ENCODE results near the gene RCC1. TPM values are rescaled to one million over a fixed set of nuclear protein-coding genes. Genes with fewer than 3 reads are reported as not detected.
"Not testable (repeated sequence)": the region's sequence is repeated elsewhere in the genome, so short reads cannot be mapped to it uniquely, and the experiment has no call there.

The RCC1 gene
- total RNA-seq (2014; rRNA removed; shearing (Covaris generic)): 20.1 and 28.6 TPM in 2 replicates

GRCh38 chr1:28505406-28506187 lies at the start of gene RCC1:
TSS of gene RCC1 (plus strand) at chr1:28506043. CDS start at chr1:28529867, 23,824 bp downstream.
- peak; percentile 95 for DNase-seq (ENCODE audit: low spot score)

- peak; percentile 42 for DNase-seq (ENCODE audit: low spot score)
These were observed 49.8 kb upstream of the RCC1 start for GRCh38 chr1:28456078-28456477.

- DNase-seq (ENCODE audit: low spot score): no peak
These were observed 48.2 kb upstream of the RCC1 start for GRCh38 chr1:28457678-28458077.

GRCh38 chr1:28458237-28459228 lies 47.3 kb upstream of the RCC1 start:
- DNase-seq (ENCODE audit: low spot score): no peak

- DNase-seq (ENCODE audit: low spot score): no peak
These were observed 39.5 kb upstream of the RCC1 start for GRCh38 chr1:28466226-28466778.

GRCh38 chr1:28470146-28470545 lies 35.7 kb upstream of the RCC1 start:
- no peak for DNase-seq (ENCODE audit: low spot score)

GRCh38 chr1:28479497-28479896 lies 26.3 kb upstream of the RCC1 start:
- not testable (repeated sequence) for DNase-seq (ENCODE audit: low spot score)

GRCh38 chr1:28480308-28480707 lies 25.5 kb upstream of the RCC1 start:
- DNase-seq (ENCODE audit: low spot score): no peak

GRCh38 chr1:28482138-28482537 lies 23.7 kb upstream of the RCC1 start:
- no peak for DNase-seq (ENCODE audit: low spot score)

- DNase-seq (ENCODE audit: low spot score): no peak
These were observed 23.1 kb upstream of the RCC1 start for GRCh38 chr1:28482702-28483101.

- DNase-seq (ENCODE audit: low spot score): no peak
These were observed 11.1 kb upstream of the RCC1 start for GRCh38 chr1:28494737-28495136.

GRCh38 chr1:28499553-28499952 lies 6.3 kb upstream of the RCC1 start:
- no peak for DNase-seq (ENCODE audit: low spot score)

GRCh38 chr1:28501925-28502324 lies 3.9 kb upstream of the RCC1 start:
- no peak for DNase-seq (ENCODE audit: low spot score)

GRCh38 chr1:28503117-28503516 lies 2.7 kb upstream of the RCC1 start:
- no peak for DNase-seq (ENCODE audit: low spot score)

- no peak for DNase-seq (ENCODE audit: low spot score)
These were observed 1.0 kb downstream of the RCC1 start for GRCh38 chr1:28506907-28507246.

- no peak for DNase-seq (ENCODE audit: low spot score)
These were observed 1.4 kb downstream of the RCC1 start for GRCh38 chr1:28507247-28507645.

- DNase-seq (ENCODE audit: low spot score): no peak
These were observed 2.0 kb downstream of the RCC1 start for GRCh38 chr1:28507646-28508434.

GRCh38 chr1:28508435-28508754 lies 2.6 kb downstream of the RCC1 start:
- DNase-seq (ENCODE audit: low spot score): no peak

GRCh38 chr1:28509705-28510272 lies 3.9 kb downstream of the RCC1 start:
- no peak for DNase-seq (ENCODE audit: low spot score)

GRCh38 chr1:28510273-28510969 lies 4.6 kb downstream of the RCC1 start:
- peak; percentile 46 for DNase-seq (ENCODE audit: low spot score)

GRCh38 chr1:28510970-28511440 lies 5.2 kb downstream of the RCC1 start:
- DNase-seq (ENCODE audit: low spot score): no peak

All from A172 (cell line).